ENCODE results near the gene CRELD1. TPM values are rescaled to one million over a fixed set of nuclear protein-coding genes. Genes with fewer than 3 reads are reported as not detected.

CRELD1 gene
- total RNA-seq, 1 donor from 2014 or later, result 44.3 TPM

DNA sequence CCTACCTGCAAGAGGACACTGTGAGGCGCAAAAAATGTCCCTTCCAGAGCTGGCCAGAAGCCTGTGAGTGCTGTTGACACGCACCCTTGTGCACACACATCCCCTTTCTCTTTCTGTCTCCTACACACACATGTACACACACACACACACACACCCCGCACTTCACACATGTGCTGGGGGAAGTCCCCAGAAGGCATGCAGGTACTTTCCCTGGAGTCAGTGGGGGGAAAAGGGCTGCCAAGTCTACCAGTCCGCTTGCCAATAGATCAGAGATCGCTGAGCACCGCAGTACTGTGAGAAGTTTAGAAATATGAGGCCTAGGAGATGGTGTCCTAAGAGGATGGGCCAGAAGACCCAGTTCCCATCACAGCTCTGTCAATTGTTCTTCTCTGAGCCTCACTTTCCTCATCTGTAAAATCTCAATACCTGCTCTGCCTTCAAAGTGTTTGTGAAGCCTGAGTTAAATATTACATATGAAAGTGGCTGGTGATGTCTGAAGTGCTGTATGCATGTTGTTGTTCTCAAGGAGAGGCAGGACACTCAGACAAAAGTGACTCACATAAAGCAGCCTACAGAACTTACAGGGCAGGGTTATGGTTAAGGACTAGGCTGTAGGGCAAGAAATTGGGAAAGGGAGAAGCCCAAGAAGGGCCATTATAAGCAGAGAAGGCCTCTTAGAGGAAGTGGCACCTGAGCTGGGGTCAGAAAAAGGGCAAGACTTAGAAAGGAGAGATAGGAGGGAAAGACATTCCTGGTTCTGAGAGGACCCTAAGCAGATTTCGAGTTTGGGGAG lies 24.2 kb upstream of the CRELD1 start:
- Mint-ChIP-seq H3K36me3 (no peaks in the 10 kb centered on the region), H3K27ac (no peak overlapping the region), H3K27me3 (no peaks in the 10 kb centered on the region), H3K4me3 (no peak overlapping the region), H3K9me3 (no peaks in the 10 kb centered on the region), H3K4me1 (ENCODE audit: unreplicated experiment) (peaks cover 4% of the 10 kb centered on the region)
- TF ChIP-seq, protein P1, sequence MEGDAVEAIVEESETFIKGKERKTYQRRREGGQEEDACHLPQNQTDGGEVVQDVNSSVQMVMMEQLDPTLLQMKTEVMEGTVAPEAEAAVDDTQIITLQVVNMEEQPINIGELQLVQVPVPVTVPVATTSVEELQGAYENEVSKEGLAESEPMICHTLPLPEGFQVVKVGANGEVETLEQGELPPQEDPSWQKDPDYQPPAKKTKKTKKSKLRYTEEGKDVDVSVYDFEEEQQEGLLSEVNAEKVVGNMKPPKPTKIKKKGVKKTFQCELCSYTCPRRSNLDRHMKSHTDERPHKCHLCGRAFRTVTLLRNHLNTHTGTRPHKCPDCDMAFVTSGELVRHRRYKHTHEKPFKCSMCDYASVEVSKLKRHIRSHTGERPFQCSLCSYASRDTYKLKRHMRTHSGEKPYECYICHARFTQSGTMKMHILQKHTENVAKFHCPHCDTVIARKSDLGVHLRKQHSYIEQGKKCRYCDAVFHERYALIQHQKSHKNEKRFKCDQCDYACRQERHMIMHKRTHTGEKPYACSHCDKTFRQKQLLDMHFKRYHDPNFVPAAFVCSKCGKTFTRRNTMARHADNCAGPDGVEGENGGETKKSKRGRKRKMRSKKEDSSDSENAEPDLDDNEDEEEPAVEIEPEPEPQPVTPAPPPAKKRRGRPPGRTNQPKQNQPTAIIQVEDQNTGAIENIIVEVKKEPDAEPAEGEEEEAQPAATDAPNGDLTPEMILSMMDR (conservative IDR thresholded peaks at IDR 0.05), result no peak
- DNase-seq (ENCODE audit: extremely low spot score, unreplicated experiment), result no peak

DNA sequence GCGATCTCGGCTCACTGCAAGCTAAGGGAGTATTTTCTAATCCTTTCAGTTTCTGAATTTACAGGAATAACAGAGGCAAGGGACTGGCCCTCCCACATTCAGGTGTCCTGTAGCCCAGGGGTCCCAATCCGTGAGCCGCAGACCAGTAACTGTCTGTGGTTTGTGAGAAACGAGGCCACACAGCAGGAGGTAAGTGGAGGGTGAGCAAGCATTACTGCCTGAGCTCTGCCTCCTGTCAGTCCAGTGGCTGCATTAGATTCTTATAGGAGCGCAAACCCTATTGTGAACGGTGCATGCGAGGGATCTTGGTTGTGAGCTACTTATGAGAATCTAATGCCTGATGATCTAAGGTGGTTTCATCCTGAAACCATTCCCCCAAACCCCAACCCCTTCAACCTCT lies 21.8 kb upstream of the CRELD1 start:
- TF ChIP-seq, protein P1 (conservative IDR thresholded peaks at IDR 0.05), result no peak
- Mint-ChIP-seq H3K27me3 (no peaks in the 10 kb centered on the region), H3K36me3 (no peaks in the 10 kb centered on the region), H3K27ac (no peak overlapping the region), H3K4me3 (no peak overlapping the region), H3K9me3 (no peaks in the 10 kb centered on the region), H3K4me1 (ENCODE audit: unreplicated experiment) (peaks cover 11% of the 10 kb centered on the region)
- DNase-seq (ENCODE audit: extremely low spot score, unreplicated experiment), result no peak

DNA sequence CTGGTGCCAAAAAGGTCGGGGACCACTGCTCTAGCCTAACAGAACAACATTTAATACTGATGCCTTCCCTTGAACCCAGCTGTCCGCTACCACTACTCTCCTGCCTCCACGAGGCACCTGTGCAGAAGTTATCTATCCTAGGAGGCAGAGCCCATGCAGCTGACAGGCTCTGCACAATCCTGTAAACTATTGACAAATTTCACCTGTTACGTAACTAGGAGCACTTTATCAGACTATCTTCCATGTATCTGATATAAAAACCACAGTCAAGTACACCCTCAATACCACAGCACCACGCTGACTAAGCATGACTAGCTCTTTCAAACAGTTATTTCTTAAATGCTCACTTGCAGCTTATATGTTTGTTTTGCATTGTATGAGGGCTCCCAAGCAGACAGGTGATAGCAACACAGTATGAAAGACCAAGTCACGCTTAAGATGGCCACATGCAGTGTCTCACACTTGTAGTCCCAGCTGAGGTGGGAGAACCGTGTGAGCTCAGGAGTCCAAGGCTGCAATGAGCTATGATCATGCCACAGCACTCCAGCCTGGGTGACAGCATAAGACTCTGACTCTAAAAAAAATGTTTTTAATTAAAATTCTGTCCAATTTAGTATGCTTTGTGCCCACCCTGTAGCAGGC lies 21.2 kb upstream of the CRELD1 start:
- Mint-ChIP-seq H3K4me1 (ENCODE audit: unreplicated experiment) (peaks cover 14% of the 10 kb centered on the region), H3K27me3 (no peaks in the 10 kb centered on the region), H3K4me3 (no peak overlapping the region), H3K36me3 (no peaks in the 10 kb centered on the region), H3K27ac (no peak overlapping the region), H3K9me3 (no peaks in the 10 kb centered on the region)
- TF ChIP-seq, protein P1 (conservative IDR thresholded peaks at IDR 0.05), result no peak
- DNase-seq (ENCODE audit: extremely low spot score, unreplicated experiment), result no peak

DNA sequence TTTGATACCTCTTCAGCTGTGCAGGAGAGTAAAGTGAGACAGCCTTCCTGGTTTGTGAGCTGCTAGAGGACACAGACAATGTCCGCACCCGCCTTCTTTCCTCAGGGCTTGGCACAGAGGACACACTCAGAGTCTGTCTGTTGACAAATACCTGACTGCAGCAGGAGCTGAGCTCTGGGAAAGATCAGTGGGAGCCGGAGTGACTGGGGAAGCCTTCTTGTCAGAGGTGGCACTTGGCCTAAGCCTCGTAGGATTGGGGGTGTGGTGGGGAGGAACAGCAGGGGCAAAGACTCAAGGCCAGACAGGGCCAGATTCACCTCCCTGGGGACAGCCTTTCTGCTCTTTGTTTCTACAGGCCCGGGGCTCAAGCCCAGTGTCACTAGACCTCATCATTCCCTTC lies 20.0 kb upstream of the CRELD1 start:
- H3K4me3 Mint-ChIP-seq, result peak overlapping the region; percentile 70

DNA sequence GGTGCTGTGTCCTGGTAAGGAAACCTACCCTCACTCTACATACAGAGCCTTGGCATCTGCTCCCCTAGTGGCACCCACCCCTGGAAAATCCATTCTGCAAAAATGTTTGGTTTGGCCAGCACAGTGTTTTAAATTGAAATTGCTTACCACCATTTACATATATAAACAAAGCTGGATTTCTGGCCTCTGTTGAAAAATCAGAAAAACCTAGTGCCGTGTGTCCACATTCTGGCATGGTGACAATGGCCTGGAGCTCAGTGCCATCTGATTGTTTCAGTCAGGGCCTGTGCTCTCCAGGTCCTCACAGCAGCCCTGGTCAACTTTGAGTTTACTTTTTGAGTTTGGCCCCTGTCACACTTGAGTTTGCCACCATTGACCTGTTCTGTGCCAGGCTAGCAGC lies 19.6 kb upstream of the CRELD1 start:
- no peak for DNase-seq (ENCODE audit: extremely low spot score, unreplicated experiment)
- no peak overlapping the region for H3K4me3 Mint-ChIP-seq
- H3K4me1 Mint-ChIP-seq (ENCODE audit: unreplicated experiment), result peaks cover 15% of the 10 kb centered on the region
- H3K9me3 Mint-ChIP-seq, result no peaks in the 10 kb centered on the region
- H3K36me3 Mint-ChIP-seq, result no peaks in the 10 kb centered on the region
- TF ChIP-seq, protein P1 (conservative IDR thresholded peaks at IDR 0.05), result no peak
- H3K27me3 Mint-ChIP-seq, result no peaks in the 10 kb centered on the region
- no peak overlapping the region for H3K27ac Mint-ChIP-seq

More for the DNA sequence above, 20.0 kb upstream of the CRELD1 start:
- no peaks in the 10 kb centered on the region for H3K36me3 Mint-ChIP-seq
- H3K4me1 Mint-ChIP-seq (ENCODE audit: unreplicated experiment), result peaks cover 15% of the 10 kb centered on the region
- no peaks in the 10 kb centered on the region for H3K9me3 Mint-ChIP-seq
- no peaks in the 10 kb centered on the region for H3K27me3 Mint-ChIP-seq
- DNase-seq (ENCODE audit: extremely low spot score, unreplicated experiment), result no peak
- TF ChIP-seq, protein P1 (conservative IDR thresholded peaks at IDR 0.05), result no peak
- peak overlapping the region; percentile 43 for H3K27ac Mint-ChIP-seq

All from type B pancreatic cell (in vitro differentiated cells).